GM21423 (cell line): ENCODE results near the gene KRT15.
A peak's percentile ranks its signal among the peaks of the same experiment; 100 is the strongest.

Experiments used
- ATAC-seq: cut with Tn5 transposase; IDR thresholded peaks from one replicate; pipeline ENCODE4 v1.9.1; 2021; ENCODE audit warnings: mild to moderate bottlenecking, moderate library complexity; ENCODE audit not compliant: unreplicated experiment

KRT15 gene

GRCh38 chr17:41505809-41506767 lies 12.6 kb downstream of the KRT15 start:
- ATAC-seq, result no peak

GRCh38 chr17:41505007-41505808 lies 13.5 kb downstream of the KRT15 start, which contains the start of gene KRT13:
TSS of gene KRT13 (minus strand) at chr17:41505612. CDS start at chr17:41505550, 62 bp downstream.
- ATAC-seq, result no peak

- no peak for ATAC-seq
Observed at GRCh38 chr17:41504246-41504977, 14.3 kb downstream of the KRT15 start.

GRCh38 chr17:41503202-41503601 lies 15.5 kb downstream of the KRT15 start:
- ATAC-seq, result no peak

- no peak for ATAC-seq
Observed at GRCh38 chr17:41500131-41500911, 18.4 kb downstream of the KRT15 start.

GRCh38 chr17:41499714-41500113 lies 19.0 kb downstream of the KRT15 start:
- ATAC-seq, result no peak

- ATAC-seq, result no peak
Observed at GRCh38 chr17:41498276-41498675, 20.4 kb downstream of the KRT15 start.

GRCh38 chr17:41496803-41497484 lies 21.7 kb downstream of the KRT15 start:
- ATAC-seq, result peak; percentile 55

GRCh38 chr17:41494524-41494923 lies 24.2 kb downstream of the KRT15 start:
- no peak for ATAC-seq

GRCh38 chr17:41492771-41493170 lies 25.9 kb downstream of the KRT15 start:
- ATAC-seq, result no peak

- no peak for ATAC-seq
Observed at GRCh38 chr17:41492351-41492750, 26.3 kb downstream of the KRT15 start.

GRCh38 chr17:41491476-41491875 lies 27.2 kb downstream of the KRT15 start:
- ATAC-seq, result no peak

- ATAC-seq, result no peak
Observed at GRCh38 chr17:41490000-41490990, 28.4 kb downstream of the KRT15 start.

- ATAC-seq, result no peak
Observed at GRCh38 chr17:41489531-41489930, 29.2 kb downstream of the KRT15 start, which contains the start of gene KRT36. TSS of gene KRT36 (minus strand) at chr17:41489910. CDS start at chr17:41489864, 46 bp downstream.

GRCh38 chr17:41486809-41487530 lies 31.7 kb downstream of the KRT15 start:
- no peak for ATAC-seq

GRCh38 chr17:41486316-41486715 lies 32.4 kb downstream of the KRT15 start:
- ATAC-seq, result no peak
